C4-2B (cell line): ENCODE measurements around the gene ADCY9.

Experiments used
- ZFX ChIP-seq: fragments of 450-650 bp; IDR thresholded peaks from 2 replicates; pipeline ENCODE4 v1.6.1; 2017
- TF ChIP-seq, protein P1 (sequence below): fragments of 450-650 bp; conservative IDR thresholded peaks from 2 replicates; pipeline ENCODE4 v1.5.1; 2017; ENCODE audit warnings: mild to moderate bottlenecking

DNA sequence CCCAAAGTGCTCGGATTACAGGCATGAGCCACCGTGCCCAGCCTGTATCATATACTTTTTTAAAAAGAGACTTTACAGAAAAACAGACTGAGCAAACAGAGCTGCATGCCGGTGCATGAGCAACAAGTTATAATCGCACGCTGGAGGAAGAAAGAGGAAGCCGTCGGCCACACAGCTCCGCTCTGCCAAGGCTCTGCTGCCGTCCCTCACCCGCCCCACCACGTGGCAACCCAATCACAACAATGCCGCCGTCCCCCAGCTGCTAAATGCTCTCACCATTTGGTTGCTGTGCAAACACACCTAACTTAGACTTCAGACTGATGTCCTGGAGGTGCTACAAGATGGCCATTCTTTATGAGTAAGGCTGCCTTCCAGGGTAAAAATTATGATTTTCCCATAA, 83.5 kb downstream of the ADCY9 start:
- TF ChIP-seq, protein P1, sequence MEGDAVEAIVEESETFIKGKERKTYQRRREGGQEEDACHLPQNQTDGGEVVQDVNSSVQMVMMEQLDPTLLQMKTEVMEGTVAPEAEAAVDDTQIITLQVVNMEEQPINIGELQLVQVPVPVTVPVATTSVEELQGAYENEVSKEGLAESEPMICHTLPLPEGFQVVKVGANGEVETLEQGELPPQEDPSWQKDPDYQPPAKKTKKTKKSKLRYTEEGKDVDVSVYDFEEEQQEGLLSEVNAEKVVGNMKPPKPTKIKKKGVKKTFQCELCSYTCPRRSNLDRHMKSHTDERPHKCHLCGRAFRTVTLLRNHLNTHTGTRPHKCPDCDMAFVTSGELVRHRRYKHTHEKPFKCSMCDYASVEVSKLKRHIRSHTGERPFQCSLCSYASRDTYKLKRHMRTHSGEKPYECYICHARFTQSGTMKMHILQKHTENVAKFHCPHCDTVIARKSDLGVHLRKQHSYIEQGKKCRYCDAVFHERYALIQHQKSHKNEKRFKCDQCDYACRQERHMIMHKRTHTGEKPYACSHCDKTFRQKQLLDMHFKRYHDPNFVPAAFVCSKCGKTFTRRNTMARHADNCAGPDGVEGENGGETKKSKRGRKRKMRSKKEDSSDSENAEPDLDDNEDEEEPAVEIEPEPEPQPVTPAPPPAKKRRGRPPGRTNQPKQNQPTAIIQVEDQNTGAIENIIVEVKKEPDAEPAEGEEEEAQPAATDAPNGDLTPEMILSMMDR, result no peak
- no peak for TF ChIP-seq ZFX
